ENCODE results near the gene RPS6KA2.
A peak's percentile ranks its signal among the peaks of the same experiment; 100 is the strongest.
"Not testable (repeated sequence)": the region's sequence is repeated elsewhere in the genome, so short reads cannot be mapped to it uniquely, and the experiment has no call there.

RPS6KA2 gene

GRCh38 chr6:166584155-166584554, 42.9 kb downstream of the RPS6KA2 start:
- H3K27me3 Mint-ChIP-seq = no peaks in the 10 kb centered on the region
- no peak for ATAC-seq
- no peak overlapping the region for H3K4me3 Mint-ChIP-seq
- no peaks in the 10 kb centered on the region for H3K9me3 Mint-ChIP-seq
- DNase-seq = no peak
- peaks cover 24% of the 10 kb centered on the region for H3K4me1 Mint-ChIP-seq
- no peak overlapping the region for H3K27ac Mint-ChIP-seq

DNA sequence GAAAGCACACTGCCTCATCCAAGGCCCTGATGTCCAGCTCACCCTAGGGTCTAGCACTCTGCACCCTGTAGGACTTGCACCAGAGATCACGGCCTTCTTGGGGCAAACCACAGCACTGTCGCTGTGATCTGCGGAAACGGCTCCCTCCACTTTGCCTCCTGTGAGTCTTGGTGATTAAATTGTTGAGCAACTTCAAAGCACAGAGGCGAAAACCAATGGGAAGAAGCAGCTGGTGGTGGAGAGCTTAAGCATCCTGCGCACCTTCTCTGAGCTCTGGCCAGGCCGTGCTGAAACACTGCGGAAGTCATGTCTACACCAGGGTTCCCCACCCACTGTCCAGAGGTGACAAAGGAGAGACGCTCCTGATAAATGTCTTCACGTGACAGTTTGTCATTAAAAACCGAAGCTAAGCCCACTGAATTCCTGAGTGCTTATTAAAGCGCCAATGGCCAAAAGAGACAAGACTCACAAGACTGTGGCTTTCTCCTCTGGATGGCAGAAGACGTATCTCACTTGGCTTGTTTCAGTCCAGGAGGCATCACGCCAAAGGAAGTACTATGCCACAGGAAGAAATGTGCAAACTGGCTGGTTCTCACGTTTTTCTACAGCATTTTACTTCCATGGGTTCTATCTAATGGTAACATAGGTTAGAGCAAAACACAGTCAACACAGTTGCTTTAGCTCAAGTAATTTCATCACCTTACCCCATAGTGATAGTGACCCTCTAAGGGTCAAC, 43.7 kb downstream of the RPS6KA2 start:
- ATAC-seq = no peak
- H3K27me3 Mint-ChIP-seq = no peaks in the 10 kb centered on the region
- no peak overlapping the region for H3K4me3 Mint-ChIP-seq
- H3K9me3 Mint-ChIP-seq = no peaks in the 10 kb centered on the region
- DNase-seq = no peak
- H3K4me1 Mint-ChIP-seq = peaks cover 17% of the 10 kb centered on the region
- H3K27ac Mint-ChIP-seq = no peak overlapping the region

DNA sequence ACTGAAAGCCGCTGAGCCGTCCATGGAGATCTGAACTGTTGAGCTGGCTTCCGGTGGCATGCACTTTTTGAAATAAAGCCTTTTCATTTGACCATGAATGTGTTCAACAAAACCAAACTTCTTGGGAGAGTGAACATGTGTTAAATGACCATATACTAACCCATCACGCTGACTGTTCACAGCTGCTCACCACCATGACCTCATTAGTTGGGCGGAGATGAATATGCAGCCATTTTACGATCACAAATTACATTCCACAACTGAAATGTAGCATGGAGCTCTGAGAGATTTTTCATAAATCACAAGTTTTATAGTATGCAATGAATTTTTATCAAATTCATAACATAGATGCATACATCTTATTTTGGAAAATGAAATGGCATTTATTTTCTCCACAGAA, 44.8 kb downstream of the RPS6KA2 start:
- Mint-ChIP-seq H3K4me1 (peaks cover 5% of the 10 kb centered on the region), H3K4me3 (no peak overlapping the region), H3K27me3 (no peaks in the 10 kb centered on the region), H3K9me3 (peaks cover 0 to 2% of the 10 kb centered on the region in 2 donors), H3K27ac (no peak overlapping the region)
- no peak for ATAC-seq
- no peak for DNase-seq

GRCh38 chr6:166581801-166582200, 45.2 kb downstream of the RPS6KA2 start:
- not testable (repeated sequence) for DNase-seq, H3K27ac Mint-ChIP-seq, H3K4me1 Mint-ChIP-seq, H3K4me3 Mint-ChIP-seq, H3K27me3 Mint-ChIP-seq, H3K9me3 Mint-ChIP-seq
- peak; percentile 31 for ATAC-seq

DNA sequence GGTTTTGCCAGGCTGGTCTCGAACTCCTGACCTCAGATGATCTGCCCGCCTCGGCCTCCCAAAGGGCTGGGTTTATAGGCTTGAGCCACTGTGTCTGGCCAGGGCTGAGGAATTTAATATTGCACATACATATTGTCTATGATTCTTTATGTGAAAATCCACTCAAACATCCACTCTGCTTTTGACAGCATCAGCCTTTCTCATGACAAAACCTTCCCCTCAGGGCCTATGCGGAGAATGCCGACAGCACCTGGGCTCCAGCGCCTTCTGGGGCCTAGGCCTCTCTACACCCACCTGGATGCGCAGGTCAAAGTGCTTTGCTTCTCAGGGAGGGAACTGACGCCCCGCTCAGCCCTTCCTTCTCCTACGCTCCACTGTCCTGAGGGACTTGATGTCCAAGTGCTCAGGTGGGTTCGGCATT, 46.0 kb downstream of the RPS6KA2 start:
- Mint-ChIP-seq H3K4me3 (no peak overlapping the region), H3K27ac (no peak overlapping the region), H3K27me3 (no peaks in the 10 kb centered on the region), H3K9me3 (peaks cover 9 to 13% of the 10 kb centered on the region in 2 donors), H3K4me1 (no peaks in the 10 kb centered on the region)
- DNase-seq (no peak), ATAC-seq (no peak)

GRCh38 chr6:166580076-166581050, 46.7 kb downstream of the RPS6KA2 start:
- Mint-ChIP-seq H3K4me1 (no peaks in the 10 kb centered on the region), H3K27ac (peak overlapping the region in 1 of 2 donors; percentile 12), H3K27me3 (no peaks in the 10 kb centered on the region), H3K4me3 (no peak overlapping the region), H3K9me3 (peaks cover 11 to 18% of the 10 kb centered on the region in 2 donors)
- ATAC-seq (no peak), DNase-seq (no peak)

DNA sequence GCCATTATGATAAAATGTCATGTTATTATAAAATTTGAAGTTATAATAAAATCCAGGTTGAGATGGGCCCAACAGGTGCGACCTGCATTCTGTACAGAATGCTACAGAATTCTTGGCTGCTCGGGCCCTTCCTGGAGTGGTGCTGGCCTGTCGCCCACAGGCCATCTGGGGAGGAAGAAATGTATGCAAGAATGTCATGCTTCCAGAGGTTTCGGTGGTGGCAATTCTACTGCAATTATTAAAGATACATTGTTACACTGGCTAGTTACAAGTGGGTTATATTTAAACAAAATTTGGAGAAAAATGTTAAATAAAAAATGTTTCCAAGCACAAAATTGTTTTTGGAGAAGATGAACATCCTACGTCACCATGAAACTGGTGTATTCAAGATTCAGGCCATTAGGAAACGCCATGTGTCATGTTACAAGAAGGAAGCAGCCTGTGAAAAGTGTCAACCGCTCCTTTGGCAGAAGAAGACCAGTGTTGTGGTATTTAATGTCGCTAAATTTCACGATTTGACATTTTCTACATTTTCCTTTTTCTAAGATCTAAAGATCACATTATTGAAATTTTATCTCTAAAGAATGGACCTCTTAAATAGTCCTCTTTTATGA, 47.7 kb downstream of the RPS6KA2 start:
- DNase-seq (no peak), ATAC-seq (no peak)
- Mint-ChIP-seq H3K27ac (no peak overlapping the region), H3K4me1 (no peaks in the 10 kb centered on the region), H3K9me3 (peaks cover 17 to 18% of the 10 kb centered on the region in 2 donors), H3K4me3 (no peak overlapping the region), H3K27me3 (no peaks in the 10 kb centered on the region)

DNA sequence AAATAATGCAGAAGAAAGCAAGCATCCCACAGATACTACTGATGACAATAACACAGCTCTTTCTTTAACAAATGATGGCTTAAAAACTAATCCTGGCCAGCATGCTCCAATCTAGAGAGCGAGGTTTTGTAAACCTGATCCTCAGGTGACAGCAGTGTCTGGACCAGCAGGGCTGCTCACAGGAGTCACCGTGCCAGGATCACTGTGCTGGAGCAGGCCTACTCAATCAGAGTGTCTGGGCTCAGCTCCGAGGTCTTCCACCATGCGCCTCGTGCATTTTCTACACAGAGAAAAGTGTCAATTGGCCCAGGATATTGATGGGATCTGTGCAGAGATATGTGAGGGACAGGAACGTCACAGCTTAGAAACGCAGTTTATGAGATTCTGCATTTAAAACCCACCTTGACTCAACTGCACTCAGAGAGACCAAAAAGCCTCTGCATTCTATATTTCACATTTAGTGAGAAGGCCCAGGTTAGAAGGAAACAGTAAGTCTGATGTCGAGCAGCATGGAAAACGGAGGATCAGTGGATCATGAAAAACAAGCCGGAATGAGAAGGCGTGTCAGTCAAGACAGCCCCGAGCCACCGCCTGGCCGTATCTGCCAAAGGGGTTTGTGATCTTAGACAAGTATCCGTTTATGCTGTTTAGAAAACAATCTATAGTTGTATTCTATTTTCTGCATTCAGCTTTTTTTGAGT, 48.4 kb downstream of the RPS6KA2 start:
- no peak overlapping the region for H3K4me3 Mint-ChIP-seq
- DNase-seq (no peak), ATAC-seq (no peak)
- no peak overlapping the region for H3K27ac Mint-ChIP-seq
- peaks cover 17 to 18% of the 10 kb centered on the region in 2 donors for H3K9me3 Mint-ChIP-seq
- no peaks in the 10 kb centered on the region for H3K4me1 Mint-ChIP-seq
- no peaks in the 10 kb centered on the region for H3K27me3 Mint-ChIP-seq

DNA sequence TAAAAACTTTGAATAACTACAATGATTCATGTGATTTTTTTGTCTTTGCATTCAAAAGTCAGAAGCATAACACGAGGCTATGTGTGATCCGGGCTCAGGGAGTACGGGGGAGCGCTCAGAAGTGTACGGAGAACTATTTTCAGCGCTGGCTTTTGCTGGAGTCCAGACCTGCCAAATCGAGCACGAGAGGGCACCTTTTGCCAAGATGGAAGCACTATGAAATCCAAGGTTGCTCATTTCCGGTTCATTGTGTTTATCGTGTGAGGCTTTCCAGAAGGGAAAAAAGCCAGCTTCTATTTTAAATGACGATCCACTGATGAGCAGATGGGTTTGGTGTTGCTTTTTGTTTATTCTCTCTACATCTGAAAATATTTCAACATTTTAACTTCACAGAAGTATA, 51.8 kb downstream of the RPS6KA2 start:
- no peaks in the 10 kb centered on the region for H3K4me1 Mint-ChIP-seq
- no peak overlapping the region for H3K4me3 Mint-ChIP-seq
- ATAC-seq (no peak), DNase-seq (no peak)
- no peak overlapping the region for H3K27ac Mint-ChIP-seq
- peaks cover 17 to 18% of the 10 kb centered on the region in 2 donors for H3K9me3 Mint-ChIP-seq
- no peaks in the 10 kb centered on the region for H3K27me3 Mint-ChIP-seq

DNA sequence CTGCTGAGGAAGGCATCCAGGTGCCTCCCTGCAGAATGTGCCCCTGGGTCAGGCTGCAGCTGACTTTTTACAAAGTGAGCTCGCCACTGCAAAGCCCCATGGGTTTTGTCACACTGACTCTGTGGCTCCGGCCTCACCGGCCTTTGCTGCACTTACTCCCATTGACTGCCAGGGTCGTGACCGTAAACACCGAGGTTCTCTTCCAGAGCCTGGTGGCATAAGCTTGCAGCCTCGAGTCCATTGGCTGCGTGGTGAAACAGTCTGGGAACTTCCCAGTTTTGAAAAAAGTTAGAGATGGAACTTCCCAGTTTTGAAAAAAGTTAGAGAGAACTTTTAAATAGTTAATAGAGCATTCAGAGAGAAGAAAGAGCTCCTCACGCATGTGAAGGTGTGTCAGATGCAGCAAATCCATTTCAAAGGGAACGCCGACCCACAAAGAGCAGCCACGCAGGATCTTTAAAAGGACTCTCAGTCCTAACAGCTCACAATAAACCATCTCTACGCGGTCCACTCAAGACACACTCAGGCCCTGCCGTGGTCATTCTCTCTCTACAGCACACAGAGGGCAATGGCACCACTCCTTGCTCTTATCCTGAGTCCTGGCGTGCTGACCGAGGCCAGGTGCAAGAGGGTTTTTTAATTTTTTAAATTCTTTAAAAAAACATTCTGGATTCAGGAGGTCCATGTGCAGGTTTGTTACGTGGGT, 53.4 kb downstream of the RPS6KA2 start:
- Mint-ChIP-seq H3K4me3 (no peak overlapping the region), H3K27ac (no peak overlapping the region), H3K27me3 (no peaks in the 10 kb centered on the region), H3K4me1 (no peaks in the 10 kb centered on the region), H3K9me3 (peaks cover 17 to 18% of the 10 kb centered on the region in 2 donors)
- ATAC-seq (no peak), DNase-seq (no peak)

DNA sequence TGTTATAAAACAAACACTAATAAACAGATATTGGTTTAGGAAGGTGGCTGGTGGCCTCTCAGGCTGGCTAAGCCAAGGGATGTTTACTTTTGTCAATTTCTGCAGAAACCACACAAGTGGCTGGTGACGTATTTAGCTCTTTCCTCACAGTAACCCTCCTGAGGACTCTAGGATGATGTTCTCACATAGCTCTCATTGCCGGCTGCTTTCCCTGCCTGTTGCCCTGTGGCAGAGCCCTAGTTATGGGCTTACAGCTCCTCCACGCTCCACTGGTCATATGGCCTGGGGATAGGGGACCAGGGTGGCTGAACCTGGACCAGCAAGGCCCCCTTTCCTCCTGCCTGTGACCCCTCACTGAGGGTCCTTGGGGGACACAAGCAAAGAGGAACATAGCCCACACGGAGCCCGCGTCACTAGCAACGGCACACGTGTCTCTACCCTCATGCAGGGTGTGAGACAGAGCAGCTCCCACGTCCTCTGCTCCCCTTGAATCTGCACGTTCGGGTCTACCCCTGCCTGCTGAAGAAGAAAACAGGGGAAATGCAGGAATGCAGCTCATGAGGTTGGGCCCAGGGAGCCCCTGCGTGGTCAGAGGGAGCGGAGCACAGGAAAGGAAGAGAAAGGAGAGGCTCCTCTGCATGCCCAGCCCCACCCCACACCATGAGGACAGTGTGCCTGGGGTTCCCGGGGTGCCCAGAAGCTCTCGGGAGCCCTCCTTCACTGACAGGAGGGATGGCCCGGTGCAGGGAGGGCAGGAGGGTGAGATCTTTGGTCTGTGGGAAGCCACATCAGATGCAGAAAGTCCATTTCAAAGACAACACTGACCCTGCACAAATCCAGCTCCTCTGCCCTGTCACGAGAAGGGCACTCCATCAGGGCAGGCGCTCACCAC, 54.4 kb downstream of the RPS6KA2 start:
- DNase-seq (no peak), ATAC-seq (no peak)
- Mint-ChIP-seq H3K27ac (no peak overlapping the region), H3K27me3 (no peaks in the 10 kb centered on the region), H3K4me1 (no peaks in the 10 kb centered on the region), H3K4me3 (no peak overlapping the region), H3K9me3 (peaks cover 17 to 18% of the 10 kb centered on the region in 2 donors)

DNA sequence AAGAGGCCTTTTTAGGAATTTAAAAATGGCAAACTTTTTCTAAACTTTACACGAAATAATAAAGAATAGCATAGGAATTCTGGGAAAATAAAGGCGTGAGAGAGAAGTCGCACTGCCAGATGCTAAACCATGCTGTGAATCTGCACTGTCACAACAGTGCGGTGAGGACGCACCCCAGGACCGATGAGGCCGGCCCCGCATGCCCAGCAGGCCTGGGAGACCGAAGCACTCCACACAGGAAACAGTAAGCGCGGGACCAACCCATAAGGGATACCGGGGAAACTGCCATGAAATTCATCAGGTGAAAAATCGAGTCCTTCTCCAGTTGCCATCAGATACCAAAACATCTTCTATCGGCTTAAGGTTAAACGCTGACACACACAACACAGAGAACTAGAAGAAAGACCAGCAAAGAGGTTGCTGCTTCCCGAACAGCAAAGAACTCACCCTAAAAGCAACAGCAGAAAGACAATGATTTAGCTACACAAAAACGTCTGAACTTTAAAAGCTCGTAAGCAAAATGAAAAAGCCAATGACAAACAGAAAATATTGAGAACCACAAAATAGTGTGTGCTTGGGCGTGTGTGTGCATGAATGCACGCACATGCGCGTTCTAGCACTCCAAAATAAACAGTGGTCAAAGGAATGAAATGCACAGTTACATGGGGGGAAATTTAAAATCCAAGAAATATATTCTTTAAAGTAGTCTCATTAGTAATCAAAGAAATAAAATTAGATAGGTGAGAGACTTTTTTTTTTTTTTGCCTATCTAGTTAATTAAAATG, 55.9 kb downstream of the RPS6KA2 start:
- ATAC-seq = no peak

GRCh38 chr6:166569206-166569605, 57.8 kb downstream of the RPS6KA2 start:
- Mint-ChIP-seq H3K4me1 (no peaks in the 10 kb centered on the region), H3K27ac (peak overlapping the region in 1 of 2 donors; percentile 37), H3K4me3 (no peak overlapping the region), H3K27me3 (no peaks in the 10 kb centered on the region), H3K9me3 (no peaks in the 10 kb centered on the region)
- no peak for DNase-seq
- ATAC-seq = no peak

More for the DNA sequence above, 55.9 kb downstream of the RPS6KA2 start:
- Mint-ChIP-seq H3K27me3 (no peaks in the 10 kb centered on the region), H3K4me3 (no peak overlapping the region), H3K27ac (no peak overlapping the region), H3K4me1 (no peaks in the 10 kb centered on the region), H3K9me3 (peaks cover 5 to 8% of the 10 kb centered on the region in 2 donors)
- DNase-seq = no peak

Data from stimulated activated naive CD8-positive, alpha-beta T cell treated with anti-CD3 and anti-CD28 coated beads, Interleukin-15, amount 100 ng/mL, for 72 hours (primary cell).